GM12891 (cell line): ENCODE results near the gene ROBO1.

Experiments
- POLR2A ChIP-seq: IDR thresholded peaks from 2 replicates; pipeline ENCODE4 v1.6.1; 2011; ENCODE audit warnings: low read depth, low read length, control low read depth
- POLR2AphosphoS5 ChIP-seq: IDR thresholded peaks from 2 replicates; pipeline ENCODE4 v1.6.1; 2011; ENCODE audit warnings: low read depth, low read length, control low read depth
- POU2F2 ChIP-seq: IDR thresholded peaks from 2 replicates; pipeline ENCODE4 v1.6.1; 2011; ENCODE audit warnings: low read depth, mild to moderate bottlenecking, control low read depth, low read length, moderate library complexity
- TAF1 ChIP-seq: IDR thresholded peaks from 2 replicates; pipeline ENCODE4 v1.6.1; 2011; ENCODE audit warnings: low read depth, low read length, control low read depth

- TF ChIP-seq POLR2AphosphoS5 (no peak), POLR2A (no peak), TAF1 (no peak), POU2F2 (no peak)
Observed at GRCh38 chr3:78878789-78879188, 889.0 kb downstream of the ROBO1 start.
